ENCODE measurements around the gene KLC1. TPM values are rescaled to one million over a fixed set of nuclear protein-coding genes. Genes with fewer than 3 reads are reported as not detected.

KLC1 gene
- total and polyA plus RNA-seq, 5 experiments from 2014 or later = 50.7 to 252 (median 73.3) TPM

DNA sequence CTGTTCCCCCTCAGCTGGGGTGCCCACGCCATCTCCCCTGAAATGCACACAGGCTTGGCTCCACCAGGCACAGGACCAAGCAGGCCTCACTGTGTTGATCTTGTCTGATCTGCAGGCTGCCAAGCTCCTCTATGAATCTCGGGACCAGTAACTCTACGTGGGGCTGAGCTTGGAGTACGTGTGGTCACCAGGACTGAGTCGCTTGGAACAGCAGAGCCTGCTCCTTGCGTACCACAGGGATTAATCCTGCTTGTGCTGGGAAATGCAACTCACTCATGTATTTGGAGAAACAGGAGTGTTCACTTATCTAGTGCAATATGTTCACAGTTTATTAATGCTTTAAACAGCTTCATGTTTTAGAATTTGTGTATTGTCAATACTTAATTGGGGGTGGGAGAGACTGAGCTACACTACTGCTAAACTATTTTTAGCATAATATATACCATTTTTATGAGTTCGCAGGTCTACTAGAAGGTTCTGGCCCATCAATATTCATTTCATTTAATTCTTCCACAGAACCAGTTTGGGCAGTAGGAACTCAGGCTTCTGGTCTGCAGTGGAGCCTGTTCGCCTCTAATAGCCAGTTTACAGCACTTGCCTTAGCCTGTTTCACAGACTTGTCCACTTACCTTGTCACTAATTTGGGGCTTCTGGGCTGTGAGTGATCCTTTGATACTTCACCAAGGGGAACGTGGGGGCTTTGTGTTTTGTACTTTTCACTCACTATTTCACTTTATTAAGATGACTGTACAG lies 104.0 kb downstream of the KLC1 start:
- Mint-ChIP-seq H3K4me3 (no peak overlapping the region), H3K9me3 (no peaks in the 10 kb centered on the region), H3K27ac (peak overlapping the region in 3 of 10 donors; percentile 9 to 61 (median 60)), H3K27me3 (no peaks in the 10 kb centered on the region), H3K4me1 (no peaks in the 10 kb centered on the region), H3K36me3 (peaks cover 0 to 34% (median 2%) of the 10 kb centered on the region in 3 donors)
- DNase-seq (no peak), ATAC-seq (no peak)
- POLR2A ChIA-PET = interaction anchor here (0.5 to 2.0 kb wide), 2 partner anchors 17 to 169 kb away, joined by 5 read pairs; partner anchors contain the start of genes XRCC3 and ZFYVE21

DNA sequence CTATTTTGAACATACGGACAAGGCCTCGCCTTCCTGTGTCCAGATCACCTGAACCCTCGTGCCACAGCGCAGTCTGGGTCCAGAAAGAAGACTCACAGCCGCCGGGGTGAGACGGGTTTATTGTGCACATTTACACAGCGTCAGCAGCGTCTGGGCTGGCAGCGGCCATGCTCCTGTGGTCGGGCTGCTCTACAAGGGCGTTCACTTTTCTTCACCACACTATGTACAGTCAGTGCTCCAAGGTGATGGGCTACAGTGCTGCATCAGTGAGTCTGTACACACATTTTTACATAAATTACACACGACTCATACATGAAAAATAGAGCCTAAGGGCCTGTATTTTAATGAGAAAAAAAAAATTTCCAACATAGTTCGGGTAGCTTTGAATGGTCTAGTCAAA lies 104.6 kb downstream of the KLC1 start:
- peak overlapping the region in 2 of 10 donors; percentile 37 to 63 for H3K27ac Mint-ChIP-seq
- no peaks in the 10 kb centered on the region for H3K4me1 Mint-ChIP-seq
- POLR2A ChIA-PET = interaction anchor here (0.5 to 2.0 kb wide), 2 partner anchors 18 to 170 kb away, joined by 5 read pairs; partner anchors contain the start of genes XRCC3 and ZFYVE21
- peaks cover 0 to 40% (median 5%) of the 10 kb centered on the region in 3 donors for H3K36me3 Mint-ChIP-seq
- H3K27me3 Mint-ChIP-seq = no peaks in the 10 kb centered on the region
- no peak for DNase-seq
- no peak overlapping the region for H3K4me3 Mint-ChIP-seq
- ATAC-seq = no peak
- H3K9me3 Mint-ChIP-seq = no peaks in the 10 kb centered on the region

GRCh38 chr14:103734081-103734888 lies 105.3 kb downstream of the KLC1 start:
- no peaks in the 10 kb centered on the region for H3K4me1 Mint-ChIP-seq
- H3K36me3 Mint-ChIP-seq = peaks cover 0 to 38% (median 3%) of the 10 kb centered on the region in 3 donors
- ATAC-seq (no peak), DNase-seq (no peak)
- POLR2A ChIA-PET = interaction anchor here (0.5 to 2.0 kb wide), 2 partner anchors 19 to 170 kb away, joined by 5 read pairs; partner anchors contain the start of genes XRCC3 and ZFYVE21
- no peaks in the 10 kb centered on the region for H3K9me3 Mint-ChIP-seq
- H3K4me3 Mint-ChIP-seq = no peak overlapping the region
- peak overlapping the region in 3 of 10 donors; percentile 26 to 40 (median 37) for H3K27ac Mint-ChIP-seq
- no peaks in the 10 kb centered on the region for H3K27me3 Mint-ChIP-seq

DNA sequence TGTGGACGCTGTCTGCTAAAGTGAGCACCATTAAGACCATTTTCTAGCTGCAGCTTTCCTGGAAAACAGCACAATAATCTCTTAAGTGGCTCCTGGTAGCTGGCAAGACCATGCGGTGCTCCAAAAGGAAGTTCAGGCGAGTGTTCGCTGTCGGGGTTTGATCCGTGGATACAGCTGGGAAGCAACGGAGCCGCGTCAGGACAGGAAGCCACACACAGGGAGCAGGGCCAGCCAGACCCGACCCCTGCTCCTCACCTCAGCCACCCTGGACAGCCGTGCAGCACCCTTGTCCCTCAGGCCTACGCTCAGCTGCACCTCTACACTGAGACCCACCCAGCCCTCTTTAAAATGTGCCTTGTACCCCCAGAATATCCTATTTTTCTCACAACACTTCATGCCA lies 106.0 kb downstream of the KLC1 start:
- no peak overlapping the region for H3K4me3 Mint-ChIP-seq
- POLR2A ChIA-PET = no interaction called here
- H3K9me3 Mint-ChIP-seq = no peaks in the 10 kb centered on the region
- H3K4me1 Mint-ChIP-seq = no peaks in the 10 kb centered on the region
- DNase-seq = no peak
- H3K36me3 Mint-ChIP-seq = peaks cover 0 to 41% (median 3%) of the 10 kb centered on the region in 3 donors
- H3K27ac Mint-ChIP-seq = no peak overlapping the region
- no peaks in the 10 kb centered on the region for H3K27me3 Mint-ChIP-seq
- ATAC-seq = no peak

DNA sequence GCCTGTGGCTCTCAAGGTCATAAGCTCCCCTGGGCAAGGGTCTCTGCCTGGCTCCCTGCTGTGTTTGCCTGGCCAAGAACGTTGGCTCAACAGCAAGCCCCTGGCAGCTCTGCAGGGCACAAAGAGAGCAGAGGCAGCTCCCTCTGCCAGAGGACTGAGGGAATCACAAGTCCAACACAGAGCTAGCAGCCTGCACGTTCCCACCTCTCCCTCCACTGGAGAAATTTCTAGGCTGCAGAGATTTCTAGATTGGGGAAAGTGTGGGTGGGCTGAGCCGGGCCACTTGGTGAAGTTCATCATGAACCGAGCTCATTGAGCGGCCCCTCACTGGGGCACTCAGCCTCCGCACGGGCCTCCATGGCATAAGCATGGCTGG lies 106.4 kb downstream of the KLC1 start:
- Mint-ChIP-seq H3K36me3 (peaks cover 0 to 45% (median 3%) of the 10 kb centered on the region in 3 donors), H3K4me3 (no peak overlapping the region), H3K27ac (no peak overlapping the region), H3K27me3 (no peaks in the 10 kb centered on the region), H3K9me3 (no peaks in the 10 kb centered on the region), H3K4me1 (no peaks in the 10 kb centered on the region)
- POLR2A ChIA-PET = no interaction called here
- DNase-seq (no peak), ATAC-seq (no peak)

GRCh38 chr14:103735815-103736545 lies 107.0 kb downstream of the KLC1 start:
- ATAC-seq = no peak

GRCh38 chr14:103736546-103737431 lies 107.8 kb downstream of the KLC1 start:
- peaks cover 0 to 53% (median 3%) of the 10 kb centered on the region in 3 donors for H3K36me3 Mint-ChIP-seq
- no peaks in the 10 kb centered on the region for H3K27me3 Mint-ChIP-seq
- H3K4me1 Mint-ChIP-seq = no peaks in the 10 kb centered on the region
- ATAC-seq = no peak
- DNase-seq = no peak
- POLR2A ChIA-PET = no interaction called here
- H3K27ac Mint-ChIP-seq = peak overlapping the region in 1 of 10 donors; percentile 15
- no peaks in the 10 kb centered on the region for H3K9me3 Mint-ChIP-seq
- H3K4me3 Mint-ChIP-seq = no peak overlapping the region

More at GRCh38 chr14:103735815-103736545, 107.0 kb downstream of the KLC1 start:
- POLR2A ChIA-PET = no interaction called here
- Mint-ChIP-seq H3K4me1 (no peaks in the 10 kb centered on the region), H3K9me3 (no peaks in the 10 kb centered on the region), H3K4me3 (no peak overlapping the region), H3K27me3 (no peaks in the 10 kb centered on the region), H3K27ac (no peak overlapping the region), H3K36me3 (peaks cover 0 to 48% (median 3%) of the 10 kb centered on the region in 3 donors)
- DNase-seq = no peak

- DNase-seq = no peak
Measured at GRCh38 chr14:103737432-103738045, 108.5 kb downstream of the KLC1 start.

GRCh38 chr14:103738166-103738565 lies 109.2 kb downstream of the KLC1 start:
- Mint-ChIP-seq H3K27ac (no peak overlapping the region), H3K36me3 (peaks cover 0 to 60% (median 9%) of the 10 kb centered on the region in 3 donors), H3K9me3 (no peaks in the 10 kb centered on the region), H3K4me3 (no peak overlapping the region), H3K4me1 (no peaks in the 10 kb centered on the region), H3K27me3 (no peaks in the 10 kb centered on the region)
- POLR2A ChIA-PET = interaction anchor here (0.6 kb wide), 1 partner anchor 521 kb away, joined by 4 read pairs; no protein-coding TSS in a partner anchor
- ATAC-seq (no peak), DNase-seq (no peak)

More at GRCh38 chr14:103737432-103738045, 108.5 kb downstream of the KLC1 start:
- no peak overlapping the region for H3K4me3 Mint-ChIP-seq
- peaks cover 0 to 60% (median 7%) of the 10 kb centered on the region in 3 donors for H3K36me3 Mint-ChIP-seq
- no peak overlapping the region for H3K27ac Mint-ChIP-seq
- no peak for ATAC-seq
- POLR2A ChIA-PET = interaction anchor here (0.6 kb wide), 1 partner anchor 520 kb away, joined by 4 read pairs; no protein-coding TSS in a partner anchor
- H3K9me3 Mint-ChIP-seq = no peaks in the 10 kb centered on the region
- no peaks in the 10 kb centered on the region for H3K4me1 Mint-ChIP-seq
- H3K27me3 Mint-ChIP-seq = no peaks in the 10 kb centered on the region

DNA sequence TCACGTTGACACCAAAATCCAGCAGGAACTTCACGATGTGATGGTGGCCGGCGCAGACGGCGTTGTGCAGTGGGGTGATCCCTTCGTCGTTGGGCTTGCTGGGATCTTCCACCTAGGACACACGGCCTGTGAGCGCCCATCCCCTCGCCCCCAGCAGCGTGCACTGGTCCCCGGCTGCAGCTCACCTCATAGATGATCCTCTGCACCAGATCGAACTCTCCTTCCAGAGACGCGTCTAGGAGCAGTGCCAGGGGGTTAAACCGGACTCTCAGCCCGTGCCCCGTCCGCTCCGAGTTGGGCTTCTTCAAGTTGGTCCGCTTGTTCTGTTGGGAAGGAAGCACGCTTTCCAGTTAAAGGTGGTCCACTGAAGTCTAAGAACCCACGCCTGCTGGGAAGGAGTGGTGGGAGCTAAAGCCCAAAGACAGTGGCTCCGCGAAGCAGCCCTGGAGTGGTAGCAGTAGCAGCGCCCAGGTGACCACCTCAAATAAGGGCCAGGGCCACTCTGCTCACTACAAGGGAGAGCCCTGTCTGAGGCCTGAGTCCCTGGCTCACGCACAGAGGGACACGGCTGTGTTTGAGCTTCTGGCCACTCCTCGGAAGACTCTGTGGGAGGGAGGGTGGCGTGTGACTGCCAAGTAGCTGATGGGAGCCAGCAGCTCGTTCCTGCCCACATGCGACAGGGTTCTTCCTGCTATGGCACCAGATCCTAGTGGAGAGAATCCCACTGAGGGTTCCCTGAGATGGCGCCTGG lies 109.9 kb downstream of the KLC1 start:
- ATAC-seq (no peak), DNase-seq (no peak)
- Mint-ChIP-seq H3K36me3 (peaks cover 0 to 54% (median 9%) of the 10 kb centered on the region in 3 donors), H3K9me3 (no peaks in the 10 kb centered on the region), H3K4me1 (no peaks in the 10 kb centered on the region), H3K27ac (no peak overlapping the region), H3K27me3 (no peaks in the 10 kb centered on the region), H3K4me3 (no peak overlapping the region)
- POLR2A ChIA-PET = no interaction called here

GRCh38 chr14:103739466-103739792 lies 110.4 kb downstream of the KLC1 start:
- H3K9me3 Mint-ChIP-seq = no peaks in the 10 kb centered on the region
- H3K36me3 Mint-ChIP-seq = peaks cover 0 to 54% (median 9%) of the 10 kb centered on the region in 3 donors
- no peaks in the 10 kb centered on the region for H3K4me1 Mint-ChIP-seq
- no peaks in the 10 kb centered on the region for H3K27me3 Mint-ChIP-seq
- POLR2A ChIA-PET = no interaction called here
- no peak for DNase-seq
- peak overlapping the region in 1 of 10 donors; percentile 40 for H3K27ac Mint-ChIP-seq
- no peak for ATAC-seq
- no peak overlapping the region for H3K4me3 Mint-ChIP-seq
